AG09319 (cell line): Measurements from ENCODE around the gene ACTL8.
"Not testable (repeated sequence)": the region's sequence is repeated elsewhere in the genome, so short reads cannot be mapped to it uniquely, and the experiment has no call there.

ENCODE experiments used
- DNase-seq: peaks from one replicate; pipeline ENCODE4 v3.0.0-alpha.2; 2010; ENCODE audit warnings: low read depth; ENCODE audit errors: extremely low read depth
- TF ChIP-seq, protein P1 (sequence below): IDR thresholded peaks from 2 replicates; pipeline ENCODE4 v1.5.1; 2011; ENCODE audit warnings: low read depth, mild to moderate bottlenecking, inconsistent platforms, low read length, moderate library complexity

The ACTL8 gene

DNA sequence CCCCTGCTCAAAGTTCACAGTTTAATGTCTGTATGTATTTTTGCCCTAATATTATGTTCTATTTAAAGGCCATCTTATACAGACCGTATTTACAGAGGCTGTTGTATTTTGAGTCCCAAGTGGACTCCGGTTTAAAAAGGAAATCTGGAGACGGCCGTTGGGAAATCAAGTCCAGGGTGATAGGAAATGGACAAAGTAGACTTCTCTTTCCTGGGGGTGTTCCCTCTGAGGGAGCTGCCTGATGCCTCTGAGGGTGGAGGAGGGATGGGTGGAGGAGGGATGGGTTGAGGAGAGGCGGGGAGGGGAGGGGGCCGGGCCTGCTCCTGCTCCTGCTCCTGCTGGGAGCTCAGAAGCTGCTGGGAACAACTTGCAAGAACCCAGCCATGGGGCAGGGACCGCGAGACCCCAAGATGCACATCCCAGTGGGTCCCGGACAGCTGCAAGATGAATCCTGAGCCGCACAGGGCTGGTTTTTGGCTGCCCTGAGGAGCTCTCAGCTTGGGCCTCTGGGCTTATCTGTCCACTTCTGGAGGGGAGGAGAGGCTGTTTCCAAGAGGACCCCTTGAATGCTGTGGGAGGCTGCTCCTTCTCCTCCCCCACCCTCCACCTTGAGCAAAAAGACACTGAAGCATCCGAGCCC is 12.0 kb upstream of the ACTL8 start:
- TF ChIP-seq, protein P1, sequence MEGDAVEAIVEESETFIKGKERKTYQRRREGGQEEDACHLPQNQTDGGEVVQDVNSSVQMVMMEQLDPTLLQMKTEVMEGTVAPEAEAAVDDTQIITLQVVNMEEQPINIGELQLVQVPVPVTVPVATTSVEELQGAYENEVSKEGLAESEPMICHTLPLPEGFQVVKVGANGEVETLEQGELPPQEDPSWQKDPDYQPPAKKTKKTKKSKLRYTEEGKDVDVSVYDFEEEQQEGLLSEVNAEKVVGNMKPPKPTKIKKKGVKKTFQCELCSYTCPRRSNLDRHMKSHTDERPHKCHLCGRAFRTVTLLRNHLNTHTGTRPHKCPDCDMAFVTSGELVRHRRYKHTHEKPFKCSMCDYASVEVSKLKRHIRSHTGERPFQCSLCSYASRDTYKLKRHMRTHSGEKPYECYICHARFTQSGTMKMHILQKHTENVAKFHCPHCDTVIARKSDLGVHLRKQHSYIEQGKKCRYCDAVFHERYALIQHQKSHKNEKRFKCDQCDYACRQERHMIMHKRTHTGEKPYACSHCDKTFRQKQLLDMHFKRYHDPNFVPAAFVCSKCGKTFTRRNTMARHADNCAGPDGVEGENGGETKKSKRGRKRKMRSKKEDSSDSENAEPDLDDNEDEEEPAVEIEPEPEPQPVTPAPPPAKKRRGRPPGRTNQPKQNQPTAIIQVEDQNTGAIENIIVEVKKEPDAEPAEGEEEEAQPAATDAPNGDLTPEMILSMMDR = no peak
- DNase-seq = no peak

DNA sequence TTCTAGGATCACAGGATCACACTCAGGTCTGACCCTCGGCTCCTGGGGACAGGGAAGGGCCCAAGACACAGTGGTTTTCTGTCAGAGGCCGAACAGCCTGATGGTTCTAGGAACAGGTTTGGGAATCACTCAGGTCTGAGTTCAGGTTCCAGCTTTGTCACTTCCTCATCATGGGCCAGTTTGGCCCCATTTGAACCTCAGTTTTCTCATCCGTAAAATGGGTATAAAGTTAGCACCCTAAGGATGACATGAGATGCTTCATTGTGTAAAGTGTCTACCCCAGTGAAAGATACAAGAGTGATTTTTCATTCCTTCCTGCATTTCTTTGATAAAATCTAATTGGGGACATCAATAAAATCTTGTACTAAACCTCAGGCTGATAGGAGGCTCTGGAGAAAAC is 11.2 kb upstream of the ACTL8 start:
- DNase-seq = no peak
- TF ChIP-seq, protein P1 = no peak

DNA sequence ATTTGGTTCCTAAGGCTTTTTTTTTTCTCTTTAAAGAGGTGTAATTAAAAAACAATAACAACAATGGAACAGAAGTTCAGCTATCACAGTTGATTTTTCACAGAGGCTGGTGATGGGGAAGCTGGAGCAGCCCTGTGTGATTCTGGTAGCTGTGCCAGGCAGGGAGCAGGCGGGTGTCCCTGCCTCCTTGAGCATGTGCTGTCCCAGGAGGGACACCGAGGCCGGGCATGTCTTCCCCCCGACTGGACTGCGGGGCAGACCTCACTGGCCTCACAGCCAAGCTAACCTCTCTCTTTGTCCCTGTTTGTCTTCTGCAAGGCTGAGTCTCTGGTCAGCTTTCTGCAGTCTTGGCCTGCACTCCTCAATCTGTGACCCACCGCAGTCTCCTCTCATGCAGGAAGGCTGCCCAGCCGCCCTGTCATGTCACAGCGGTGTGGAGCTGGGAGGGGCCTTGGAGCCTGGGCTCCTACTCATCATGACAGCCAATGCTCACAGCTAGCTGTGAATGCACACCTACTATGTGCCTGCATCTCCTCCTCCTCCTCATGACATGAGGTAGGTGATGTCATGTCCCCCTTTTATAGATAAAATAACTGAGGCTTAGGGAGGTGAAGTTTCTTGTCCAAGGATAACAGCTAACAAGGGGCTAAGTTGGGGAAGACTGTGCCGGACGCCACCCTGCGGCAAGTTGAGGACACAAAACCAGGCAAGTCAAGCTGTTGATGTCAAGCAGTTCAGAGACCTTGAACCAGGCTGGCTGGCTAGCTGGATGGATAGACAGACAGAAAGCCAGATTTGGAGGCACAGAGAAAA is 10.3 kb upstream of the ACTL8 start:
- TF ChIP-seq, protein P1 = no peak
- DNase-seq = no peak

DNA sequence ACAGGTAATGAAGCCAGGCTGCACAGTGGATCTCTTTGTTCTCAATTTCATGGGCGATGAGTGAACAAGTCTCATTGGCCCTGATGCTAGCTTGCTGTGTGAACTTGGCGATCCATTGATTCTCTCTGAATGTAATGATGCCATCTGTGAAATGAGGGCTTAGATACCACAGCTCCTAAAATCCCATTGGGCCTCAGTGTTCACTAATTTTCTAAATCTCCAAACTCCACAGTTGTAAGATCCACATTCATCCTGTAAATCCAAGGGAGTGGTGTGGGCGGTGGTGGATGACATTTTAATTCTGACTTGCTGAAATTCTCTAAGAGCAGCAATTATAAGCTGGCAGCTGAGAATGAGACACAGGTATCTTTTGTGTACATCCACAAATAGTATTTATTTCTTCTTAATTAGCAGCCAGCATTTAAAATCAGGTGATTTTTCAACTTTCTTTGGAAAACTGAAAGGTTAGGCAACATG is 9.6 kb upstream of the ACTL8 start:
- no peak for DNase-seq
- TF ChIP-seq, protein P1 = no peak

DNA sequence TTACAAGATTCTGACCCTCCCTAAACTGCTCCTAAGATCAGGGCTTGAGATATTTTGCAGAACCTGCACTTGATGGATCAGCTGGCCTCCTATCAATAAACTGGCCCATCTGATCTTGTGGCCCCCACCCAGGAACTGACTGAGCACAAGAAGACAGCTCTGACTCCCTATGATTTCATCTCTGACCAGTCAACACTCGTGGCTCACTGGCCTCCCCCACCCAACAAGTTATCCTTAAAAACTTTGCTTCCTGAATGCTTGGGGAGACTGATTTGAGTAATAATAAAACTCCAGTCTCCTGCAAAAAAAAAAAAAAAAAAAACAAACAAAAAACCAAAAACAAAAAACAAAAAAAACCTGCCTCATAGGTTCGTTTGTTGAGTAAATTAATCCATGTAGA is 8.9 kb upstream of the ACTL8 start:
- DNase-seq = not testable (repeated sequence)

DNA sequence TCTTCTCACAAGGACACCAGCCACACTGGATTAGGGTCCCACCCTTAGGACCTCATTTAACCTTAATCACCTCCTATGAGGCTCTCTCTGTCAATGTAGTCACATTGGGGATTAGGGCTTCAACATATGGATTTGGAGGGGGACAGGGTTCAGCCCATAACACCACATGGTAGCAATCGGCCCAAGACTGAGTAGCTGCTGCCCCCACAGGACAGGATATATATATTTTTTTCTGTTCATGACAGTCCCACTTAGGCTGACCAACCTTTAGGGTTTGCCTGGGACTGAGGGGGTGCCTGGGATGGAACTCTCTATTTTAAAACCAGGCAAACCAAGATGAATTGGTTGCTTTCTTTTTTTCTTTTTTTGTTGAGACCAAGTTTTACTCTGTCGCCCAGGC is 8.2 kb upstream of the ACTL8 start:
- TF ChIP-seq, protein P1 = no peak
- no peak for DNase-seq

DNA sequence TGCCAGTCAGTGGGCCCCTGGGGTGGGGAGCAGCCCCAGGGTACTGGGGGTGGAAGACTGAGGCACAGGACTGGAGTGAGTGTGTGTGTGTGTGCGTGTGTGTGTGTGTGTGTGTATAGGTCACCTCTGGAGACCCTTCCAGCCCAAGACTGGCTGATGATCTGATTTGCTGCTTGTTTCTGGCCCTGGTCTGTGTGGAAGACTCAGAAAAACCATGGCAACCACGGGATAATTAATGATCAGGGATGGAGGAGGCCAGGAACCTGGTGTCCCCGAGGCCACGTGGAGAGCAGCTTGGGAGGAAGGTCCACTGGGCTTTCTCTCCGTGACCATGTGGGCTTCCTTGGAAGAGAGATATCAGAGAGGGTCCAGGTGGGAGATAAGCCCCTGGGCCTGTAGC is 4.8 kb upstream of the ACTL8 start:
- DNase-seq = no peak
- TF ChIP-seq, protein P1 = no peak

DNA sequence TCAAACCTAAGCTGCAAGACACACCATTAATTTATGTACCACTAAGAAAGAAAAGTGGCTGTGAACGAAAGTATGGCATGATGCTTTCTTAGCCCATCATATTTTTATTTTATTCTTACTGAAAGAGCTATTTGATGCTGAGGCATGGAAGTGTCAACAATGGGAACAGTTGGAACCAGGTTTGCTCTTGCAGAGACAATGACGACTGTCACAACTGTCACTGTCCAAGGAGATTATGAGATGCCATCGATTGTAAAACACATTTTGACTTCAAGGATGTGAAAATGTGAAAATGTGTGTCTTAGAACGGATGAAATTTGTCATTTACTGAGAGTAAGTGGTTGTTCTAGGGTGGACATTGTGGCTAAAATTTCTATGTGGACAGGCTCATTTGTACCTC is 2.8 kb upstream of the ACTL8 start:
- no peak for DNase-seq
- TF ChIP-seq, protein P1 = no peak
